Liver (tissue), 9 donors: Measurements from ENCODE around the gene MYMK. TPM values are rescaled to one million over a fixed set of nuclear protein-coding genes. Genes with fewer than 3 reads are reported as not detected.

Experiments used
- DNase-seq: peaks from one replicate; pipeline ENCODE4 v3.0.0-alpha.2; 2017; ENCODE audit warnings: low spot score
- H3K27ac ChIP-seq, 2 donors: one replicate each; pipeline ENCODE4 v1.7.0; 2013; ENCODE audit warnings: inconsistent platforms in 2 of 2, low read length in 2 of 2, control low read depth in 1 of 2, low read depth in 1 of 2, mild to moderate bottlenecking in 1 of 2
- H3K27me3 ChIP-seq, 4 donors: one replicate each; pipeline versions ENCODE4 v1.6.1 to v1.7.0; 2013; ENCODE audit warnings: low read length in 3 of 4, inconsistent platforms in 1 of 4, mild to moderate bottlenecking in 1 of 4, moderate library complexity in 1 of 4; ENCODE audit not compliant: control insufficient read depth in 4 of 4, insufficient read depth in 4 of 4
- H3K36me3 ChIP-seq, 4 donors: one replicate each; pipeline versions ENCODE4 v1.6.1 to v1.7.0; 2013; ENCODE audit warnings: low read length in 3 of 4, mild to moderate bottlenecking in 3 of 4, low read depth in 1 of 4, moderate library complexity in 1 of 4; ENCODE audit not compliant: control insufficient read depth in 4 of 4, insufficient read depth in 3 of 4
- H3K4me1 ChIP-seq, 4 donors: one replicate each; pipeline versions ENCODE4 v1.6.1 to v1.7.0; 2013; ENCODE audit warnings: low read length in 3 of 4, mild to moderate bottlenecking in 3 of 4, moderate library complexity in 1 of 4; ENCODE audit not compliant: control insufficient read depth in 4 of 4, insufficient read depth in 4 of 4
- H3K4me3 ChIP-seq, 3 donors: one replicate each; pipeline versions ENCODE4 v1.6.1 to v1.7.0; 2013; ENCODE audit warnings: low read length in 3 of 3, control low read depth in 1 of 3, low read depth in 1 of 3, mild to moderate bottlenecking in 1 of 3
- H3K9ac ChIP-seq, 2 donors: one replicate each; pipeline ENCODE4 v1.7.0; 2013; ENCODE audit warnings: low read length in 2 of 2, mild to moderate bottlenecking in 2 of 2, moderate library complexity in 2 of 2, control low read depth in 1 of 2, low read depth in 1 of 2
- H3K9me3 ChIP-seq, 4 donors: one replicate each; pipeline versions ENCODE4 v1.6.1 to v1.7.0; 2013; ENCODE audit warnings: low read length in 3 of 4; ENCODE audit not compliant: control insufficient read depth in 4 of 4
- CTCF ChIP-seq: fragments of 150-350 bp; IDR thresholded peaks from 2 replicates; pipeline ENCODE4 v1.5.1; 2017; ENCODE audit warnings: improper control_type of control experiment, low read depth, low read length; ENCODE audit not compliant: missing input control
- EGR1 ChIP-seq, 2 donors: IDR thresholded peaks; 2 replicates each; pipeline ENCODE4 v1.6.1; 2016 to 2018; ENCODE audit warnings: antibody characterized with exemption in 2 of 2, low read depth in 2 of 2
- FOXA1 ChIP-seq: IDR thresholded peaks from 2 replicates; pipeline ENCODE4 v1.6.1; 2016; ENCODE audit warnings: antibody characterized with exemption
- FOXA2 ChIP-seq: IDR thresholded peaks from 2 replicates; pipeline ENCODE4 v1.6.1; 2016; ENCODE audit warnings: antibody characterized with exemption
- GABPA ChIP-seq, 2 donors: IDR thresholded peaks in 1 of 2; conservative IDR thresholded peaks in 1 of 2; 2 replicates each; pipeline ENCODE4 v1.6.1; 2016; ENCODE audit warnings: antibody characterized with exemption in 2 of 2, mild to moderate bottlenecking in 1 of 2, moderate library complexity in 1 of 2
- HNF4A ChIP-seq, 2 donors: conservative IDR thresholded peaks; 2 replicates each; pipeline ENCODE4 v1.6.1; 2016; ENCODE audit warnings: antibody characterized with exemption in 2 of 2, mild to moderate bottlenecking in 2 of 2
- HNF4G ChIP-seq: IDR thresholded peaks from 2 replicates; pipeline ENCODE4 v1.6.1; 2016; ENCODE audit warnings: antibody characterized with exemption
- JUND ChIP-seq, 2 donors: IDR thresholded peaks; 2 replicates each; pipeline ENCODE4 v1.6.1; 2016; ENCODE audit warnings: antibody characterized with exemption in 2 of 2
- MAX ChIP-seq: IDR thresholded peaks from 2 replicates; pipeline ENCODE4 v1.6.1; 2016; ENCODE audit warnings: antibody characterized with exemption
- NR2F2 ChIP-seq: IDR thresholded peaks from 2 replicates; pipeline ENCODE4 v1.6.1; 2016; ENCODE audit warnings: antibody characterized with exemption
- RAD21 ChIP-seq, 2 donors: IDR thresholded peaks; 2 replicates each; pipeline ENCODE4 v1.6.1; 2016; ENCODE audit warnings: antibody characterized with exemption in 2 of 2, mild to moderate bottlenecking in 2 of 2
- REST ChIP-seq: IDR thresholded peaks from 2 replicates; pipeline ENCODE4 v1.6.1; 2016; ENCODE audit warnings: antibody characterized with exemption, mild to moderate bottlenecking
- RXRA ChIP-seq, 2 donors: IDR thresholded peaks; 2 replicates each; pipeline ENCODE4 v1.6.1; 2017 to 2018; ENCODE audit warnings: antibody characterized with exemption in 2 of 2, mild to moderate bottlenecking in 1 of 2
- SP1 ChIP-seq: IDR thresholded peaks from 2 replicates; pipeline ENCODE4 v1.6.1; 2018; ENCODE audit warnings: antibody characterized with exemption, mild to moderate bottlenecking
- TAF1 ChIP-seq: conservative IDR thresholded peaks from 2 replicates; pipeline ENCODE4 v1.6.1; 2016; ENCODE audit warnings: antibody characterized with exemption, mild to moderate bottlenecking
- YY1 ChIP-seq: IDR thresholded peaks from 2 replicates; pipeline ENCODE4 v1.6.1; 2016; ENCODE audit warnings: antibody characterized with exemption, mild to moderate bottlenecking
- WGBS: extraction: QIAGEN DNeasy Blood & Tissue Kit; methylation state at CpG from one replicate; pipeline ENCODE4 v1.1.7; 2013; 5-methylcytosine and 5-hydroxymethylcytosine counted together
- polyA plus RNA-seq, 2 donors: library from polyadenylated mRNA; stranded (reverse) in 1 of 2; unstranded in 1 of 2; fragments of 200-250 nt in 1 of 2; fragments of >200 nt in 1 of 2; fragmentation: Nextera tagmentation in 1 of 2; extraction: Ambion mirVana in 1 of 2; gene quantifications; one replicate each; pipeline versions ENCODE4 v1.2.1 to v1.2.3, GENCODE V29; 2013 to 2015
- total RNA-seq, 2 donors: library from RNA; depleted of rRNA; stranded (reverse); fragments of >200 nt; gene quantifications; one replicate each; pipeline ENCODE4 v1.2.3, GENCODE V29; 2014
- TF ChIP-seq, protein P1 (sequence below): IDR thresholded peaks from 2 replicates; pipeline ENCODE4 v1.6.1; 2016; ENCODE audit warnings: antibody characterized with exemption
- TF ChIP-seq, protein P2 (sequence below): IDR thresholded peaks from 2 replicates; pipeline ENCODE4 v1.6.1; 2016; ENCODE audit warnings: antibody characterized with exemption
- donor health status: healthy.
- donor health status: healthy.
- donor health status: healthy.
- donor health status: healthy.
- donor health status: healthy.

MYMK gene
- total and polyA plus RNA-seq, 4 donors, result not detected

GRCh38 chr9:133529457-133529856 is 4.7 kb upstream of the MYMK start:
- Histone ChIP-seq H3K9ac (peak overlapping the region in 1 of 2 donors; percentile 27), H3K4me3 (no peak overlapping the region), H3K4me1 (peaks cover 2 to 48% (median 32%) of the 10 kb centered on the region in 4 donors), H3K36me3 (no peaks in the 10 kb centered on the region), H3K9me3 (no peaks in the 10 kb centered on the region), H3K27ac (no peak overlapping the region), H3K27me3 (no peaks in the 10 kb centered on the region)
- WGBS, result 89% methylated on average over 7 of the region's 7 CpGs
- no peak for DNase-seq
- TF ChIP-seq FOXA2 (no peak), FOXA1 (no peak), GABPA (IDR thresholded peaks at IDR 0.05 in 1 of 2, conservative IDR thresholded peaks at IDR 0.05 in 1 of 2) (no peak), EGR1 (IDR thresholded peaks at IDR 0.05; ENCODE audit: low read depth in 2 of 2) (no peak), SP1 (no peak), RXRA (IDR thresholded peaks at IDR 0.05) (no peak), REST (no peak), MAX (no peak), NR2F2 (no peak), TAF1 (no peak), HNF4G (no peak), YY1 (no peak), JUND (IDR thresholded peaks at IDR 0.05) (no peak), CTCF (no peak), HNF4A (conservative IDR thresholded peaks at IDR 0.05) (no peak), RAD21 (IDR thresholded peaks at IDR 0.05) (no peak)
- TF ChIP-seq, protein P1, sequence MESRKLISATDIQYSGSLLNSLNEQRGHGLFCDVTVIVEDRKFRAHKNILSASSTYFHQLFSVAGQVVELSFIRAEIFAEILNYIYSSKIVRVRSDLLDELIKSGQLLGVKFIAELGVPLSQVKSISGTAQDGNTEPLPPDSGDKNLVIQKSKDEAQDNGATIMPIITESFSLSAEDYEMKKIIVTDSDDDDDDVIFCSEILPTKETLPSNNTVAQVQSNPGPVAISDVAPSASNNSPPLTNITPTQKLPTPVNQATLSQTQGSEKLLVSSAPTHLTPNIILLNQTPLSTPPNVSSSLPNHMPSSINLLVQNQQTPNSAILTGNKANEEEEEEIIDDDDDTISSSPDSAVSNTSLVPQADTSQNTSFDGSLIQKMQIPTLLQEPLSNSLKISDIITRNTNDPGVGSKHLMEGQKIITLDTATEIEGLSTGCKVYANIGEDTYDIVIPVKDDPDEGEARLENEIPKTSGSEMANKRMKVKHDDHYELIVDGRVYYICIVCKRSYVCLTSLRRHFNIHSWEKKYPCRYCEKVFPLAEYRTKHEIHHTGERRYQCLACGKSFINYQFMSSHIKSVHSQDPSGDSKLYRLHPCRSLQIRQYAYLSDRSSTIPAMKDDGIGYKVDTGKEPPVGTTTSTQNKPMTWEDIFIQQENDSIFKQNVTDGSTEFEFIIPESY, result no peak
- TF ChIP-seq, protein P2, sequence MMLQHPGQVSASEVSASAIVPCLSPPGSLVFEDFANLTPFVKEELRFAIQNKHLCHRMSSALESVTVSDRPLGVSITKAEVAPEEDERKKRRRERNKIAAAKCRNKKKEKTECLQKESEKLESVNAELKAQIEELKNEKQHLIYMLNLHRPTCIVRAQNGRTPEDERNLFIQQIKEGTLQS, result no peak
